Tibial artery (tissue), 4 donors: Measurements from ENCODE around the gene PAPSS2.

Experiments used
- DNase-seq, 2 donors: peaks; one replicate each; pipeline ENCODE4 v3.0.0-alpha.2; 2019
- H3K27ac ChIP-seq, 2 donors: fragments of 200-600 bp; sonication (generic) in 1 of 2; 1 replicate in 1 of 2; 2 replicates in 1 of 2; pipeline ENCODE4 v1.5.1; 2018 to 2019; ENCODE audit warnings: mild to moderate bottlenecking in 1 of 2
- H3K27me3 ChIP-seq, 2 donors: fragments of 200-600 bp; sonication (generic) in 1 of 2; one replicate each; pipeline versions ENCODE4 v1.5.1 to v1.6.0; 2016 to 2019
- H3K36me3 ChIP-seq, 3 donors: fragments of 200-600 bp; sonication (generic) in 2 of 3; one replicate each; pipeline ENCODE4 v1.5.1; 2016 to 2019; ENCODE audit warnings: mild to moderate bottlenecking in 2 of 3
- H3K4me1 ChIP-seq, 4 donors: fragments of 200-600 bp; sonication (generic) in 2 of 4; 1 replicate in 3 of 4; 2 replicates in 1 of 4; pipeline ENCODE4 v1.5.1; 2016 to 2019
- H3K4me3 ChIP-seq, 2 donors: fragments of 200-600 bp; sonication (generic) in 1 of 2; 1 replicate in 1 of 2; 2 replicates in 1 of 2; pipeline ENCODE4 v1.5.1; 2018 to 2019; ENCODE audit warnings: mild to moderate bottlenecking in 2 of 2
- H3K9me3 ChIP-seq, 3 donors: fragments of 200-600 bp; sonication (generic) in 1 of 3; one replicate each; pipeline ENCODE4 v1.5.1; 2016 to 2019
- CTCF ChIP-seq, 2 experiments: fragments of 200-600 bp in 1 of 2; fragments of 450-650 bp in 1 of 2; IDR thresholded peaks; one replicate each; pipeline ENCODE4 v1.5.1; 2017 to 2019; ENCODE audit warnings: antibody characterized with exemption in 2 of 2, mild to moderate bottlenecking in 1 of 2, moderate library complexity in 1 of 2
- intact Hi-C: fragments of 100-400 bp; cut with DNase I; formaldehyde crosslinking; loops from one replicate; pipeline ENCODE4 v1.15.0; 2023; ENCODE audit warnings: low total_unique reads

Gene PAPSS2

DNA sequence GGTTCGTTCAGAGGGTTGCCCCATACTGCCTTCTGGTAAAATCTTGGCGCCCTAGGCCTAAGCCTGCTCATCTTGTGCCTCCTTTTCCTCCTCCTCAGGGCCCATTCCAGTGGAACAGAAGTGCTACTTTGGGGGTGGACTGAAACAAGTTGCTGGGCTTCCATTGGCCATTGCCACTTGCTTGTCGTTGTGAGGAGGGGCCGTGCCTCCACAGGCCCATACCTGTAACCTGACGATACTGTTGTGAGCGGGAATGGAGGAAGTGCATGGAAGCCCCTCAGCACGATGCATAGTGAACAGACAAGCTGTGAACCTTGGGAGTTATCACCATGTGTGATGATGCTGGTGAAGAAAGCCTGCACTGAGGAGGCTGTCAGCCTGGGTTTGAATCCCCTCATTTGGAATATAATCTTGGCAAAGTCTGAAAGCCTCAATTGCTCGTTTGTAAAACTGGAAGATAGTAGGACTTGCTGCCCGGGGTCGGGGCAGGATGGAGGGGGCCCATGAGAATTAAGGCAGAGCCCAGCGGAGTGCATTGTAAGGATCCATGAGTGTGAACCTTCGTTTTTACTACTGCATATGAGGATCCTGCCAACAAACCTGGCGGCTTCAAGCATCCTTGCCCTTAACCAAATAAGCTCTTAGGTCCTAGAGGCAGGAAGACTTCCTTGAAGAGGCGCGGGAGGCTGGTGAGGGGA lies 671 bp upstream of the PAPSS2 start:
- Histone ChIP-seq H3K27ac (peak overlapping the region; percentile 81 to 88), H3K9me3 (no peaks in the 10 kb centered on the region), H3K27me3 (no peaks in the 10 kb centered on the region), H3K4me1 (peaks cover 0 to 39% (median 14%) of the 10 kb centered on the region in 4 donors), H3K36me3 (no peaks in the 10 kb centered on the region), H3K4me3 (peak overlapping the region; percentile 85 to 96)
- no peak for TF ChIP-seq CTCF (IDR thresholded peaks at IDR 0.05)
- no peak for DNase-seq
- intact Hi-C loops, result no loop called here

- H3K27me3 ChIP-seq, result no peaks in the 10 kb centered on the region
- intact Hi-C loops, result loop anchor here (5.0 kb wide), 1 partner anchor 72 kb away; no protein-coding TSS in a partner anchor
- H3K27ac ChIP-seq, result peak overlapping the region; percentile 81 to 88
- peaks cover 0 to 39% (median 14%) of the 10 kb centered on the region in 4 donors for H3K4me1 ChIP-seq
- no peaks in the 10 kb centered on the region for H3K36me3 ChIP-seq
- peak in 1 of 2 donors; percentile 61 for DNase-seq
- peak overlapping the region; percentile 85 to 96 for H3K4me3 ChIP-seq
- H3K9me3 ChIP-seq, result no peaks in the 10 kb centered on the region
- no peak for TF ChIP-seq CTCF (IDR thresholded peaks at IDR 0.05)
Observed at GRCh38 chr10:87660484-87661133, 931 bp downstream of the PAPSS2 start.

DNA sequence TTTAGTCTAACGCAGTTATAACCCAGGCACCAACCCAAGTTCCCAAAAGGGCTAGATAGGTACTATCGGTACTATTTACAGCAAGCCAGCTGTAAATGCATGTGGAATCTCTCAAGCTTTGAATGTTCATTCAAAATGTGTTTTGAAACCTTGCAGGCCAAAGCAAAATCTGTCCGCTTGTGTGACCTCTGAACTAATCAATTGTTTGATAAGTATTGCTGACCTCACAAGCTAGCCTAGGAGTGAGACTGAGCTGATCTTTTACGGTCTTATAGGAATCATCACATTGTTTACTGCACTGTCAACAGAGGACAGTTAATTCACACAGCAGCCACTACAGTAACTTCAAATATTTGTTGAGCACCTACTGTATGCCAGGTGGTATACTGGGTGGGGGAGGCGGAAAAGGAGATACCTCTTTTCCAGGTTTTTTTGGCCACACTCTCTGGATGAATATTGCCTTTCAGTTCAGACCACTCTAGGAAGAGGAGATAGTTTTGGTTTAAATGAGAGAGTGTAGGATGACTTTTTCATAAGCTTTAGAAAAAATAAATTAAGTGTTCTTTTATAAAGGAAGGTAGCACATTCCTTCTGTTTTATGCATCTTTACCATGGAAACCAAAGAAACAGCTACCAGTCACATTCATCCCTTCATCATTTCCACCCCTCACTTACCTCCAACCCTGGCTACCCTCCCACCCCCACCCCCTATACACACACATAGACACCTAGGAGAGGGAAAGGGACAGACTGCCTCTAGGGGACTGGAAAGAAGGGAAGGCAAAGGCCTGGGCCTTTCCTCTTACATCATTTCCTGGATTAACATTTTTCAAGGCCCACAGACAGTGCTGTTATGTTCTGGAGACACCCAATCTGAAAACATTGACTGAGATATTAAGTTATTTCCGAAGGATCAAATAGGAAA lies 2.4 kb downstream of the PAPSS2 start:
- intact Hi-C loops, result loop anchor here (5.0 kb wide), 1 partner anchor 70 kb away; no protein-coding TSS in a partner anchor
- Histone ChIP-seq H3K4me3 (peak overlapping the region in 1 of 2 donors; percentile 96), H3K9me3 (no peaks in the 10 kb centered on the region), H3K36me3 (no peaks in the 10 kb centered on the region), H3K27ac (no peak overlapping the region), H3K27me3 (no peaks in the 10 kb centered on the region), H3K4me1 (peaks cover 0 to 32% (median 10%) of the 10 kb centered on the region in 4 donors)
- no peak for DNase-seq
- no peak for TF ChIP-seq CTCF (IDR thresholded peaks at IDR 0.05)

- no peaks in the 10 kb centered on the region for H3K27me3 ChIP-seq
- no peaks in the 10 kb centered on the region for H3K9me3 ChIP-seq
- H3K36me3 ChIP-seq, result no peaks in the 10 kb centered on the region
- peaks cover 0 to 13% (median 5%) of the 10 kb centered on the region in 4 donors for H3K4me1 ChIP-seq
- H3K4me3 ChIP-seq, result no peak overlapping the region
- H3K27ac ChIP-seq, result no peak overlapping the region
- no peak for DNase-seq
- intact Hi-C loops, result loop anchor here (5.0 kb wide), 1 partner anchor 68 kb away; no protein-coding TSS in a partner anchor
- TF ChIP-seq CTCF (IDR thresholded peaks at IDR 0.05), result no peak
Observed at GRCh38 chr10:87664276-87664701, 4.6 kb downstream of the PAPSS2 start.

- H3K36me3 ChIP-seq, result no peaks in the 10 kb centered on the region
- no peaks in the 10 kb centered on the region for H3K9me3 ChIP-seq
- intact Hi-C loops, result no loop called here
Observed at GRCh38 chr10:87667493-87667892, 7.8 kb downstream of the PAPSS2 start.

More at GRCh38 chr10:87667493-87667892, 7.8 kb downstream of the PAPSS2 start:
- no peak for DNase-seq
- Histone ChIP-seq H3K27ac (no peak overlapping the region), H3K27me3 (no peaks in the 10 kb centered on the region), H3K4me1 (no peaks in the 10 kb centered on the region), H3K4me3 (no peak overlapping the region)
- no peak for TF ChIP-seq CTCF (IDR thresholded peaks at IDR 0.05)
